AG20443 (cell line): ENCODE results near the gene PAK2.
"Not testable (repeated sequence)": the region's sequence is repeated elsewhere in the genome, so short reads cannot be mapped to it uniquely, and the experiment has no call there.

Experiments
- DNase-seq: peaks from one replicate; pipeline ENCODE4 v3.0.0; 2012; ENCODE audit warnings: low spot score, mixed read lengths

Gene PAK2

DNA sequence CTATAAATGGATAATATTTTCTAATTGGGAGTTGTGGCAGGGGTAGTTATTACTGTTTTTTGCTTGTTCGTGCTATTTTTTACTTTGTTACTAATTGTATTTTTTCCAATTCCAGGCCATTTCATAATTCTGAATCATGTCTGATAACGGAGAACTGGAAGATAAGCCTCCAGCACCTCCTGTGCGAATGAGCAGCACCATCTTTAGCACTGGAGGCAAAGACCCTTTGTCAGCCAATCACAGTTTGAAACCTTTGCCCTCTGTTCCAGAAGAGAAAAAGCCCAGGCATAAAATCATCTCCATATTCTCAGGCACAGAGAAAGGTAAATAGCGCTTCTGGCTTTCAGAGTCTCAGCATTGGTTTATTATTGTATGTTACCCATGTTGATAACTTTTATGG lies 42.9 kb downstream of the PAK2 start:
- DNase-seq = no peak

- no peak for DNase-seq
Observed at GRCh38 chr3:196788528-196788927, 48.9 kb downstream of the PAK2 start.

- DNase-seq = no peak
Observed at GRCh38 chr3:196789885-196790359, 50.3 kb downstream of the PAK2 start.

GRCh38 chr3:196790636-196791035 lies 51.0 kb downstream of the PAK2 start:
- DNase-seq = no peak

- no peak for DNase-seq
Observed at GRCh38 chr3:196792771-196793170, 53.1 kb downstream of the PAK2 start.

DNA sequence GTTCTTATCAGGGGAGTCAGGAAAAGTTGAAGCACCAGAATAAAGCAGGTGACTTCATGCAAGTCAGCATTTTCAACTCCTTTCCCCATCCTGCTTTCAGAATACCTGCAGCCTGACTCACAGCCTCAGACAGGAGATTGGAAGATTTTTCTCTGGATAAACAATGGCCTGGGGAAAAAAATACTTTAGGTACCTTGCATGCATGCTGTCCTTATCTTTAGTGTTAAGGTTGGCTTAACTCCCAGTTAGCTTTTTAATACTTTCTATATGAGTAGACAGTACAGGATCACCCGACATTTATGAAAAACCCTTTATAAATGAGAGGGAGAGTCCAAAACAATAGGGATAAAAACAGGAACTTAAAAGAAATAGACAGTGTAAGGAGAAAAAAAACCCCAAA lies 53.6 kb downstream of the PAK2 start:
- DNase-seq = peak; percentile 52

GRCh38 chr3:196794467-196794866 lies 54.8 kb downstream of the PAK2 start:
- DNase-seq = no peak

GRCh38 chr3:196796317-196796716 lies 56.7 kb downstream of the PAK2 start:
- DNase-seq = no peak

DNA sequence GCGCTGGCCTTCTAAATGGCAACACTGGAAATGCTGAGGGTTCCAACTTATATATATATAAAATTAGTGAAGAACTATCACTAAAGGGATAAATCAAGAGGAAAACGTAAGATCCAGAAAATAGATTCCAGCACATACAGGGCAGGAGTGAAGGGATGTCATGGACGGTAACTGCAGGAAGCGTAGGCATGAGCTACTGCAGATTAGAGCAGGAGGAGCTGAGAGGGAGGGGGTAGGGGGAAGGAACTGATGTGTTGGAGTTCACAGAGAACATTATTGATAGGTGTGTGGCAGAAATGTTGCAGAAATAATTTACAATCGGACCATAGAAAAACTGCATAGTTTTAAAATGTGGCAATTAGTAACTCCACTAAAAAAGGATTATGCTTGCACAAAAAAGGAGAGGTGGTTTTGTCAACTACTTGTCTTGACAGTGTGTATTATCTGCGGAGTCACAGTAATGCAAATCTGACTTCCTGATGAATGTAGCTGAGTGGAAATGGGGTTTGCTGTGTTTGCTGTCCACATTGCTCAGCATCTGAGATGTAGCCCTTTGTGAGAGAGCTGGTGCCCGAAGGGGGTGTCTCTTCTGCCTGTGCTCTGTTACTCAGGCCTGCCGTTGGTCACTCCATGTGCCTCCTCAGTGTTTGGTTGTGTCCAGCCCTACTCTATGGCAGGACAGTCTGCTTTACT lies 61.2 kb downstream of the PAK2 start:
- no peak for DNase-seq

DNA sequence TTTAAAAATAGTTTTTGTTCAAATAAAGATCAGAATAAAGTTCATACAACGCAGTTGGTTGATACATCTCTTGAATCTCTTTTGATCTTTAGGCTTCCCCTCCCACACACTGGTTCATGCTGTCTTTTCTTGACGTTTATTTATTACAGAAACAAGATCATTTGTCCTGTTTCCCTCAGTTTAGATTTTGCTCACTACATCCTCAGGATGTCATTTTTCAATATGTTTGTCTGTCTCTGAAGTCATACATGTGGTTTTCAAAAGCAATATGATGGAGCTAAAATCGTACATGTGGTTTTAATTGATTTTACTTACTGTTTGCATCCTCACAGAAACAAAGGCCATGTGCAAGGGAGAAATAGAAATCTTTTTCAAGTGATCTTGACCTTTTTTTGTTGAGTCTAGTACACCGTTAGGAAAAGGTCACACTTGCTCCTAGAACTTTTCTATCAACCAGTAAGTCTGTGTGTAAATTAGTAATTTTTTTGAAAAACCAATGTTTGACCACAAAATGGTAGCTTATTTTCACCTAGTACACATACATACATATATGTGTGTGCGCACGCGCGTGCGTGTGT lies 64.3 kb downstream of the PAK2 start:
- DNase-seq = no peak

- no peak for DNase-seq
Observed at GRCh38 chr3:196804773-196805172, 65.1 kb downstream of the PAK2 start.

- DNase-seq = no peak
Observed at GRCh38 chr3:196810963-196811581, 71.4 kb downstream of the PAK2 start.

GRCh38 chr3:196812853-196813252 lies 73.2 kb downstream of the PAK2 start:
- DNase-seq = no peak

DNA sequence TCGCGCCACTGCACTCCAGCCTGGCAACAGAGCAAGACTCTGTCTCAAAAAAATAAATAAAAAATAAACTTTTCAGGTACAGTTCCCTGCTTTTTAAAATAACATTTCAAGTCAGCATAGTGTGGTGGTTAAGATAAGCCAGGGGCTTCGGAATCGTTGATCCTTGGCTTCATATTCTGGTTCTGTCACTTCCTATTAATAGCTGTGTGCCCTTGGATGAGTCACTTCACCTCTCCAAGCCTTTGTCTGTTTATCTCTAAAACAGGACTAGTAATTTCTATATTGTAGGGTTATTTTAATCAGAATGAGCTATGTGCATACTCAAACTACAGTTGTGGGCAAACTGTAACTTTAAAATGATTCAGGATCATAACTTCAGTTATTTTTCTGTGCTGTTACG lies 74.2 kb downstream of the PAK2 start:
- DNase-seq = no peak

- no peak for DNase-seq
Observed at GRCh38 chr3:196821806-196822355, 82.2 kb downstream of the PAK2 start.

GRCh38 chr3:196829651-196830050 lies 90.0 kb downstream of the PAK2 start:
- not testable (repeated sequence) for DNase-seq

GRCh38 chr3:196835086-196835485 lies 95.4 kb downstream of the PAK2 start:
- DNase-seq = no peak

- not testable (repeated sequence) for DNase-seq
Observed at GRCh38 chr3:196836626-196837025, 97.0 kb downstream of the PAK2 start.

GRCh38 chr3:196837819-196838420 lies 98.3 kb downstream of the PAK2 start:
- DNase-seq = peak; percentile 81

GRCh38 chr3:196839351-196839750 lies 99.7 kb downstream of the PAK2 start:
- DNase-seq = not testable (repeated sequence)

- no peak for DNase-seq
Observed at GRCh38 chr3:196842567-196843434, 103.1 kb downstream of the PAK2 start.
